Liver (tissue), 9 donors: ENCODE data around the gene CRY1. TPM values are rescaled to one million over a fixed set of nuclear protein-coding genes. Genes with fewer than 3 reads are reported as not detected.

Source experiments
- DNase-seq: peaks from one replicate; pipeline ENCODE4 v3.0.0-alpha.2; 2017; ENCODE audit warnings: low spot score
- H3K27ac ChIP-seq, 2 donors: one replicate each; pipeline ENCODE4 v1.7.0; 2013; ENCODE audit warnings: inconsistent platforms in 2 of 2, low read length in 2 of 2, control low read depth in 1 of 2, low read depth in 1 of 2, mild to moderate bottlenecking in 1 of 2
- H3K27me3 ChIP-seq, 4 donors: one replicate each; pipeline versions ENCODE4 v1.6.1 to v1.7.0; 2013; ENCODE audit warnings: low read length in 3 of 4, inconsistent platforms in 1 of 4, mild to moderate bottlenecking in 1 of 4, moderate library complexity in 1 of 4; ENCODE audit not compliant: control insufficient read depth in 4 of 4, insufficient read depth in 4 of 4
- H3K36me3 ChIP-seq, 4 donors: one replicate each; pipeline versions ENCODE4 v1.6.1 to v1.7.0; 2013; ENCODE audit warnings: low read length in 3 of 4, mild to moderate bottlenecking in 3 of 4, low read depth in 1 of 4, moderate library complexity in 1 of 4; ENCODE audit not compliant: control insufficient read depth in 4 of 4, insufficient read depth in 3 of 4
- H3K4me1 ChIP-seq, 4 donors: one replicate each; pipeline versions ENCODE4 v1.6.1 to v1.7.0; 2013; ENCODE audit warnings: low read length in 3 of 4, mild to moderate bottlenecking in 3 of 4, moderate library complexity in 1 of 4; ENCODE audit not compliant: control insufficient read depth in 4 of 4, insufficient read depth in 4 of 4
- H3K4me3 ChIP-seq, 3 donors: one replicate each; pipeline versions ENCODE4 v1.6.1 to v1.7.0; 2013; ENCODE audit warnings: low read length in 3 of 3, control low read depth in 1 of 3, low read depth in 1 of 3, mild to moderate bottlenecking in 1 of 3
- H3K9ac ChIP-seq, 2 donors: one replicate each; pipeline ENCODE4 v1.7.0; 2013; ENCODE audit warnings: low read length in 2 of 2, mild to moderate bottlenecking in 2 of 2, moderate library complexity in 2 of 2, control low read depth in 1 of 2, low read depth in 1 of 2
- H3K9me3 ChIP-seq, 4 donors: one replicate each; pipeline versions ENCODE4 v1.6.1 to v1.7.0; 2013; ENCODE audit warnings: low read length in 3 of 4; ENCODE audit not compliant: control insufficient read depth in 4 of 4
- ATF3 ChIP-seq: IDR thresholded peaks from 2 replicates; pipeline ENCODE4 v1.6.1; 2016; ENCODE audit warnings: antibody characterized with exemption
- FOXA1 ChIP-seq: IDR thresholded peaks from 2 replicates; pipeline ENCODE4 v1.6.1; 2016; ENCODE audit warnings: antibody characterized with exemption
- FOXA2 ChIP-seq: IDR thresholded peaks from 2 replicates; pipeline ENCODE4 v1.6.1; 2016; ENCODE audit warnings: antibody characterized with exemption
- GABPA ChIP-seq, 2 donors: IDR thresholded peaks in 1 of 2; conservative IDR thresholded peaks in 1 of 2; 2 replicates each; pipeline ENCODE4 v1.6.1; 2016; ENCODE audit warnings: antibody characterized with exemption in 2 of 2, mild to moderate bottlenecking in 1 of 2, moderate library complexity in 1 of 2
- HNF4A ChIP-seq, 2 donors: conservative IDR thresholded peaks; 2 replicates each; pipeline ENCODE4 v1.6.1; 2016; ENCODE audit warnings: antibody characterized with exemption in 2 of 2, mild to moderate bottlenecking in 2 of 2
- HNF4G ChIP-seq: IDR thresholded peaks from 2 replicates; pipeline ENCODE4 v1.6.1; 2016; ENCODE audit warnings: antibody characterized with exemption
- JUND ChIP-seq, 2 donors: IDR thresholded peaks; 2 replicates each; pipeline ENCODE4 v1.6.1; 2016; ENCODE audit warnings: antibody characterized with exemption in 2 of 2
- NR2F2 ChIP-seq: IDR thresholded peaks from 2 replicates; pipeline ENCODE4 v1.6.1; 2016; ENCODE audit warnings: antibody characterized with exemption
- RAD21 ChIP-seq, 2 donors: IDR thresholded peaks; 2 replicates each; pipeline ENCODE4 v1.6.1; 2016; ENCODE audit warnings: antibody characterized with exemption in 2 of 2, mild to moderate bottlenecking in 2 of 2
- RXRA ChIP-seq, 2 donors: IDR thresholded peaks; 2 replicates each; pipeline ENCODE4 v1.6.1; 2017 to 2018; ENCODE audit warnings: antibody characterized with exemption in 2 of 2, mild to moderate bottlenecking in 1 of 2
- SP1 ChIP-seq: IDR thresholded peaks from 2 replicates; pipeline ENCODE4 v1.6.1; 2018; ENCODE audit warnings: antibody characterized with exemption, mild to moderate bottlenecking
- TAF1 ChIP-seq: conservative IDR thresholded peaks from 2 replicates; pipeline ENCODE4 v1.6.1; 2016; ENCODE audit warnings: antibody characterized with exemption, mild to moderate bottlenecking
- YY1 ChIP-seq: IDR thresholded peaks from 2 replicates; pipeline ENCODE4 v1.6.1; 2016; ENCODE audit warnings: antibody characterized with exemption, mild to moderate bottlenecking
- WGBS: extraction: QIAGEN DNeasy Blood & Tissue Kit; methylation state at CpG from one replicate; pipeline ENCODE4 v1.1.7; 2013; 5-methylcytosine and 5-hydroxymethylcytosine counted together
- polyA plus RNA-seq, 2 donors: library from polyadenylated mRNA; stranded (reverse) in 1 of 2; unstranded in 1 of 2; fragments of 200-250 nt in 1 of 2; fragments of >200 nt in 1 of 2; fragmentation: Nextera tagmentation in 1 of 2; extraction: Ambion mirVana in 1 of 2; gene quantifications; one replicate each; pipeline versions ENCODE4 v1.2.1 to v1.2.3, GENCODE V29; 2013 to 2015
- total RNA-seq, 2 donors: library from RNA; depleted of rRNA; stranded (reverse); fragments of >200 nt; gene quantifications; one replicate each; pipeline ENCODE4 v1.2.3, GENCODE V29; 2014
- TF ChIP-seq, protein P1 (sequence below): IDR thresholded peaks from 2 replicates; pipeline ENCODE4 v1.6.1; 2016; ENCODE audit warnings: antibody characterized with exemption, mild to moderate bottlenecking
- TF ChIP-seq, protein P2 (sequence below): IDR thresholded peaks from 2 replicates; pipeline ENCODE4 v1.6.1; 2016; ENCODE audit warnings: antibody characterized with exemption
- TF ChIP-seq, protein P3 (sequence below): IDR thresholded peaks from 2 replicates; pipeline ENCODE4 v1.6.1; 2016; ENCODE audit warnings: antibody characterized with exemption
- donor health status: healthy.
- donor health status: healthy.
- donor health status: healthy.
- donor health status: healthy.
- donor health status: healthy.

The CRY1 gene
- total and polyA plus RNA-seq, 4 donors: 5.7 to 16.6 (median 10.1) TPM

- Histone ChIP-seq H3K27me3 (peaks cover 0 to under 1% (median 0%) of the 10 kb centered on the region in 4 donors), H3K36me3 (no peaks in the 10 kb centered on the region), H3K27ac (no peak overlapping the region), H3K4me3 (no peak overlapping the region), H3K4me1 (no peaks in the 10 kb centered on the region), H3K9ac (no peak overlapping the region), H3K9me3 (no peaks in the 10 kb centered on the region)
- DNase-seq: no peak
- TF ChIP-seq JUND (IDR thresholded peaks at IDR 0.05) (no peak), RAD21 (IDR thresholded peaks at IDR 0.05) (no peak), FOXA2 (no peak), HNF4A (conservative IDR thresholded peaks at IDR 0.05) (no peak), HNF4G (no peak)
- TF ChIP-seq, protein P1, sequence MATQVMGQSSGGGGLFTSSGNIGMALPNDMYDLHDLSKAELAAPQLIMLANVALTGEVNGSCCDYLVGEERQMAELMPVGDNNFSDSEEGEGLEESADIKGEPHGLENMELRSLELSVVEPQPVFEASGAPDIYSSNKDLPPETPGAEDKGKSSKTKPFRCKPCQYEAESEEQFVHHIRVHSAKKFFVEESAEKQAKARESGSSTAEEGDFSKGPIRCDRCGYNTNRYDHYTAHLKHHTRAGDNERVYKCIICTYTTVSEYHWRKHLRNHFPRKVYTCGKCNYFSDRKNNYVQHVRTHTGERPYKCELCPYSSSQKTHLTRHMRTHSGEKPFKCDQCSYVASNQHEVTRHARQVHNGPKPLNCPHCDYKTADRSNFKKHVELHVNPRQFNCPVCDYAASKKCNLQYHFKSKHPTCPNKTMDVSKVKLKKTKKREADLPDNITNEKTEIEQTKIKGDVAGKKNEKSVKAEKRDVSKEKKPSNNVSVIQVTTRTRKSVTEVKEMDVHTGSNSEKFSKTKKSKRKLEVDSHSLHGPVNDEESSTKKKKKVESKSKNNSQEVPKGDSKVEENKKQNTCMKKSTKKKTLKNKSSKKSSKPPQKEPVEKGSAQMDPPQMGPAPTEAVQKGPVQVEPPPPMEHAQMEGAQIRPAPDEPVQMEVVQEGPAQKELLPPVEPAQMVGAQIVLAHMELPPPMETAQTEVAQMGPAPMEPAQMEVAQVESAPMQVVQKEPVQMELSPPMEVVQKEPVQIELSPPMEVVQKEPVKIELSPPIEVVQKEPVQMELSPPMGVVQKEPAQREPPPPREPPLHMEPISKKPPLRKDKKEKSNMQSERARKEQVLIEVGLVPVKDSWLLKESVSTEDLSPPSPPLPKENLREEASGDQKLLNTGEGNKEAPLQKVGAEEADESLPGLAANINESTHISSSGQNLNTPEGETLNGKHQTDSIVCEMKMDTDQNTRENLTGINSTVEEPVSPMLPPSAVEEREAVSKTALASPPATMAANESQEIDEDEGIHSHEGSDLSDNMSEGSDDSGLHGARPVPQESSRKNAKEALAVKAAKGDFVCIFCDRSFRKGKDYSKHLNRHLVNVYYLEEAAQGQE: no peak
- WGBS: 79% methylated on average over 6 of the region's 6 CpGs
Measured at GRCh38 chr12:107127482-107128430, 34.4 kb upstream of the CRY1 start.

DNA sequence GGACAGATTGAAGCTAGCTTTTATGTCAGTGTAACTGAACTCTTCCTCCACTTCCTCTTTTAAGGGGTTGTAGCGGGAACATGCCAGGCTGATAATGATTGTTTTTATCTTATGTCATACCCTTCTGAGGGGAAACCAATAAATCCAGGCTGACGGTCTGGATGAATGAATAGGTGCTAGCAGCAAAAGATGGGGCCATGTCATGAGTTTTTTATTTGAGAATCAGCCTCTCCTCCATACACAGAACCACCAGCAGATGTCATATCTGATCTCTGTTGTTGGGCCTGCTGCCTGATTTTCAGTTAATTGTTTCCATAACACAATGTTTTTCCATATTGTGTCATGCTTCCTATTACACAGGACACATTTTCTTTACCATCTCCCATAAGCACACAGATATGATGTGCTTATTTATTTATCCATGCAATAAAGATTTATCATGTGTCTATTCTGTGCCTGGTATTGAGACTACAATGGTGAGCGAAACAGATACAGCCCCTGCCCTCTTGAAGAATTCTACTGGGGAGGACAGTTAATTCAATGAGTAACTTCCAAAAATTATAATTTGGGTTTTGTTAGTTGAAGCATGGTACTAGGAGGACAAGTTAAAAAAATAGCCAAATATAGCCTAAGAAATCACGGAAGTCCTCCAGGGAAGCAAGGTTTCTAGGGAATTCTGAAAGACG, 33.6 kb upstream of the CRY1 start:
- H3K36me3 ChIP-seq: no peaks in the 10 kb centered on the region
- peaks cover 0 to 5% (median 2%) of the 10 kb centered on the region in 4 donors for H3K27me3 ChIP-seq
- no peak overlapping the region for H3K4me3 ChIP-seq
- no peak overlapping the region for H3K27ac ChIP-seq
- WGBS: 83% methylated on average over 5 of the region's 5 CpGs
- TF ChIP-seq RAD21 (IDR thresholded peaks at IDR 0.05): peak; percentile 17 to 45
- TF ChIP-seq, protein P1: no peak
- H3K9ac ChIP-seq: no peak overlapping the region
- no peaks in the 10 kb centered on the region for H3K4me1 ChIP-seq
- no peaks in the 10 kb centered on the region for H3K9me3 ChIP-seq
- DNase-seq: no peak

GRCh38 chr12:107125833-107126232, 32.5 kb upstream of the CRY1 start:
- no peak for DNase-seq
- Histone ChIP-seq H3K4me1 (no peaks in the 10 kb centered on the region), H3K9ac (no peak overlapping the region), H3K9me3 (no peaks in the 10 kb centered on the region), H3K4me3 (no peak overlapping the region), H3K27ac (no peak overlapping the region), H3K27me3 (peaks cover 0 to 5% (median 2%) of the 10 kb centered on the region in 4 donors), H3K36me3 (no peaks in the 10 kb centered on the region)
- WGBS: 86% methylated on average over 3 of the region's 3 CpGs
- no peak for TF ChIP-seq JUND (IDR thresholded peaks at IDR 0.05)
- TF ChIP-seq GABPA (IDR thresholded peaks at IDR 0.05 in 1 of 2, conservative IDR thresholded peaks at IDR 0.05 in 1 of 2): no peak
- TF ChIP-seq SP1: no peak
- TF ChIP-seq YY1: no peak
- TF ChIP-seq RAD21 (IDR thresholded peaks at IDR 0.05): no peak
- TF ChIP-seq, protein P2, sequence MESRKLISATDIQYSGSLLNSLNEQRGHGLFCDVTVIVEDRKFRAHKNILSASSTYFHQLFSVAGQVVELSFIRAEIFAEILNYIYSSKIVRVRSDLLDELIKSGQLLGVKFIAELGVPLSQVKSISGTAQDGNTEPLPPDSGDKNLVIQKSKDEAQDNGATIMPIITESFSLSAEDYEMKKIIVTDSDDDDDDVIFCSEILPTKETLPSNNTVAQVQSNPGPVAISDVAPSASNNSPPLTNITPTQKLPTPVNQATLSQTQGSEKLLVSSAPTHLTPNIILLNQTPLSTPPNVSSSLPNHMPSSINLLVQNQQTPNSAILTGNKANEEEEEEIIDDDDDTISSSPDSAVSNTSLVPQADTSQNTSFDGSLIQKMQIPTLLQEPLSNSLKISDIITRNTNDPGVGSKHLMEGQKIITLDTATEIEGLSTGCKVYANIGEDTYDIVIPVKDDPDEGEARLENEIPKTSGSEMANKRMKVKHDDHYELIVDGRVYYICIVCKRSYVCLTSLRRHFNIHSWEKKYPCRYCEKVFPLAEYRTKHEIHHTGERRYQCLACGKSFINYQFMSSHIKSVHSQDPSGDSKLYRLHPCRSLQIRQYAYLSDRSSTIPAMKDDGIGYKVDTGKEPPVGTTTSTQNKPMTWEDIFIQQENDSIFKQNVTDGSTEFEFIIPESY: no peak
- TF ChIP-seq RXRA (IDR thresholded peaks at IDR 0.05): no peak
- no peak for TF ChIP-seq ATF3
- TF ChIP-seq, protein P3, sequence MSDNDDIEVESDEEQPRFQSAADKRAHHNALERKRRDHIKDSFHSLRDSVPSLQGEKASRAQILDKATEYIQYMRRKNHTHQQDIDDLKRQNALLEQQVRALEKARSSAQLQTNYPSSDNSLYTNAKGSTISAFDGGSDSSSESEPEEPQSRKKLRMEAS: no peak
- no peak for TF ChIP-seq FOXA1
- TF ChIP-seq NR2F2: no peak
- no peak for TF ChIP-seq HNF4G
- TF ChIP-seq TAF1: no peak
